ENCODE results near the gene YEATS2.
"Not testable (repeated sequence)": the region's sequence is repeated elsewhere in the genome, so short reads cannot be mapped to it uniquely, and the experiment has no call there.

The YEATS2 gene

GRCh38 chr3:183779896-183780465 is 82.4 kb downstream of the YEATS2 start:
- H3K36me3 ChIP-seq (ENCODE audit: insufficient read depth, low read length) = peaks cover 95% of the 10 kb centered on the region

GRCh38 chr3:183781246-183781645 is 83.6 kb downstream of the YEATS2 start:
- no peaks in the 10 kb centered on the region for H3K4me1 ChIP-seq (ENCODE audit: insufficient read depth, low read length)
- no peaks in the 10 kb centered on the region for H3K9me3 ChIP-seq (ENCODE audit: insufficient read depth, low read depth, low read length)
- WGBS = 97% methylated on average over 6 of the region's 6 CpGs
- H3K27ac ChIP-seq (ENCODE audit: low read depth, low read length) = no peak overlapping the region
- no peaks in the 10 kb centered on the region for H3K27me3 ChIP-seq (ENCODE audit: insufficient read depth, low read length)
- no peak overlapping the region for H3K4me3 ChIP-seq (ENCODE audit: low read length)
- no peak overlapping the region for H3K9ac ChIP-seq (ENCODE audit: low read depth, low read length)
- H3K36me3 ChIP-seq (ENCODE audit: insufficient read depth, low read length) = peaks cover 93% of the 10 kb centered on the region

More at GRCh38 chr3:183779896-183780465, 82.4 kb downstream of the YEATS2 start:
- H3K27me3 ChIP-seq (ENCODE audit: insufficient read depth, low read length) = no peaks in the 10 kb centered on the region
- 98% methylated on average over 14 of the region's 14 CpGs for WGBS
- H3K9me3 ChIP-seq (ENCODE audit: insufficient read depth, low read depth, low read length) = no peaks in the 10 kb centered on the region
- H3K4me1 ChIP-seq (ENCODE audit: insufficient read depth, low read length) = no peaks in the 10 kb centered on the region
- no peak overlapping the region for H3K27ac ChIP-seq (ENCODE audit: low read depth, low read length)
- no peak overlapping the region for H3K4me3 ChIP-seq (ENCODE audit: low read length)
- no peak overlapping the region for H3K9ac ChIP-seq (ENCODE audit: low read depth, low read length)

- H3K27me3 ChIP-seq (ENCODE audit: insufficient read depth, low read length) = no peaks in the 10 kb centered on the region
- no peaks in the 10 kb centered on the region for H3K9me3 ChIP-seq (ENCODE audit: insufficient read depth, low read depth, low read length)
- H3K4me3 ChIP-seq (ENCODE audit: low read length) = no peak overlapping the region
- H3K36me3 ChIP-seq (ENCODE audit: insufficient read depth, low read length) = peaks cover 93% of the 10 kb centered on the region
- no peak overlapping the region for H3K9ac ChIP-seq (ENCODE audit: low read depth, low read length)
- no peak overlapping the region for H3K27ac ChIP-seq (ENCODE audit: low read depth, low read length)
- WGBS = 99% methylated on average over 7 of the region's 7 CpGs
- H3K4me1 ChIP-seq (ENCODE audit: insufficient read depth, low read length) = no peaks in the 10 kb centered on the region
These were observed 85.1 kb downstream of the YEATS2 start for GRCh38 chr3:183782576-183783276.

DNA sequence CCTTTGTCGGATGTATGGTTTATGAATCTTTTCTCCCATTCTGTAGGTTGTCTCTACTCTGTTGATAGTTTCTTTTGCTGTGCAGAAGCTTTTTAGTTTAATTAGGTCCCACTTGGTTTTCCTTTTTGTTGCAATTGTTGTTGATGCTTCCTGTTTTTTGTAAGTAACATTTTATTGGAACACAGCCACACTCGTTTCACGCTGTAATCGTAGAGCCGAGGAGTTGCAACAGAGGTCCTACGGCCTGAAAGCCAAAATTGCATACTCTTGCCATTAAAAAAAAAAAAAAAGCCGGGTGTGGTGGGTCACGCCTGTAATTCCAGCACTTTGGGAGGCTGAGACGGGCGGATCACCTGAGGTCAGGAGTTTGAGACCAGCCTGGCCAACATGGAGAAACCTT is 86.9 kb downstream of the YEATS2 start:
- not testable (repeated sequence) for H3K27ac ChIP-seq (ENCODE audit: low read depth, low read length); H3K9me3 ChIP-seq (ENCODE audit: insufficient read depth, low read depth, low read length); H3K27me3 ChIP-seq (ENCODE audit: insufficient read depth, low read length); H3K4me3 ChIP-seq (ENCODE audit: low read length); H3K9ac ChIP-seq (ENCODE audit: low read depth, low read length); H3K4me1 ChIP-seq (ENCODE audit: insufficient read depth, low read length)
- 97% methylated on average over 10 of the region's 10 CpGs for WGBS
- H3K36me3 ChIP-seq (ENCODE audit: insufficient read depth, low read length) = peaks cover 90% of the 10 kb centered on the region

GRCh38 chr3:183789826-183790225 is 92.2 kb downstream of the YEATS2 start:
- Histone ChIP-seq H3K27me3 (ENCODE audit: insufficient read depth, low read length) (no peaks in the 10 kb centered on the region), H3K4me3 (ENCODE audit: low read length) (no peak overlapping the region), H3K27ac (ENCODE audit: low read depth, low read length) (no peak overlapping the region), H3K36me3 (ENCODE audit: insufficient read depth, low read length) (peaks cover 95% of the 10 kb centered on the region), H3K9me3 (ENCODE audit: insufficient read depth, low read depth, low read length) (no peaks in the 10 kb centered on the region), H3K9ac (ENCODE audit: low read depth, low read length) (no peak overlapping the region), H3K4me1 (ENCODE audit: insufficient read depth, low read length) (no peaks in the 10 kb centered on the region)
- WGBS = 96% methylated on average over 4 of the region's 4 CpGs

DNA sequence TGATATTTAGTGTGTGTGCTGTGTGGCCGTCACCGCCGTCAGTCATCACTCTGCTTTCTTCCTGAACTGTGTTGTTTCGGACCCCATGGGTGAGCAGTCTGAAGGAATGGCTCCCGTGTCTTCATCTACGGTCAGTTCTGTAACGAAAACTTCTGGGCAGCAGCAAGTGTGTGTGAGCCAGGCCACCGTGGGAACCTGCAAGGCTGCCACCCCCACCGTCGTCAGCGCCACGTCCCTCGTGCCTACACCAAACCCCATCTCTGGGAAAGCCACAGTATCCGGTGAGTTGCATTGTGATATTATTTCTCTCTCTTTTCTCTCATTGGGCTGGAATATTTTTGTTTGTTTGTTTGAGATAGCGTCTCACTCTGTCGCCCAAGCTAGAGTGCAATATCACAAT is 93.1 kb downstream of the YEATS2 start:
- Histone ChIP-seq H3K36me3 (ENCODE audit: insufficient read depth, low read length) (peaks cover 93% of the 10 kb centered on the region), H3K9ac (ENCODE audit: low read depth, low read length) (no peak overlapping the region), H3K4me1 (ENCODE audit: insufficient read depth, low read length) (no peaks in the 10 kb centered on the region), H3K9me3 (ENCODE audit: insufficient read depth, low read depth, low read length) (no peaks in the 10 kb centered on the region), H3K27ac (ENCODE audit: low read depth, low read length) (no peak overlapping the region), H3K4me3 (ENCODE audit: low read length) (no peak overlapping the region), H3K27me3 (ENCODE audit: insufficient read depth, low read length) (no peaks in the 10 kb centered on the region)
- WGBS = 97% methylated on average over 15 of the region's 16 CpGs

- Histone ChIP-seq H3K9me3 (ENCODE audit: insufficient read depth, low read depth, low read length) (no peaks in the 10 kb centered on the region), H3K27ac (ENCODE audit: low read depth, low read length) (no peak overlapping the region), H3K4me3 (ENCODE audit: low read length) (no peak overlapping the region), H3K4me1 (ENCODE audit: insufficient read depth, low read length) (no peaks in the 10 kb centered on the region), H3K27me3 (ENCODE audit: insufficient read depth, low read length) (no peaks in the 10 kb centered on the region), H3K9ac (ENCODE audit: low read depth, low read length) (no peak overlapping the region), H3K36me3 (ENCODE audit: insufficient read depth, low read length) (peaks cover 90% of the 10 kb centered on the region)
- 95% methylated on average over 5 of the region's 6 CpGs for WGBS
These were observed 95.4 kb downstream of the YEATS2 start for GRCh38 chr3:183792976-183793375.

- H3K36me3 ChIP-seq (ENCODE audit: insufficient read depth, low read length) = peaks cover 93% of the 10 kb centered on the region
These were observed 96.9 kb downstream of the YEATS2 start for GRCh38 chr3:183794452-183794851.

GRCh38 chr3:183796372-183796771 is 98.8 kb downstream of the YEATS2 start:
- WGBS = 96% methylated on average over 6 of the region's 6 CpGs
- H3K9me3 ChIP-seq (ENCODE audit: insufficient read depth, low read depth, low read length) = no peaks in the 10 kb centered on the region
- H3K9ac ChIP-seq (ENCODE audit: low read depth, low read length) = no peak overlapping the region
- H3K4me3 ChIP-seq (ENCODE audit: low read length) = no peak overlapping the region
- peaks cover 91% of the 10 kb centered on the region for H3K36me3 ChIP-seq (ENCODE audit: insufficient read depth, low read length)
- no peaks in the 10 kb centered on the region for H3K4me1 ChIP-seq (ENCODE audit: insufficient read depth, low read length)
- no peak overlapping the region for H3K27ac ChIP-seq (ENCODE audit: low read depth, low read length)
- no peaks in the 10 kb centered on the region for H3K27me3 ChIP-seq (ENCODE audit: insufficient read depth, low read length)

More at GRCh38 chr3:183794452-183794851, 96.9 kb downstream of the YEATS2 start:
- no peaks in the 10 kb centered on the region for H3K4me1 ChIP-seq (ENCODE audit: insufficient read depth, low read length)
- no peak overlapping the region for H3K4me3 ChIP-seq (ENCODE audit: low read length)
- H3K27ac ChIP-seq (ENCODE audit: low read depth, low read length) = no peak overlapping the region
- H3K9me3 ChIP-seq (ENCODE audit: insufficient read depth, low read depth, low read length) = no peaks in the 10 kb centered on the region
- no peak overlapping the region for H3K9ac ChIP-seq (ENCODE audit: low read depth, low read length)
- 96% methylated on average over 4 of the region's 4 CpGs for WGBS
- no peaks in the 10 kb centered on the region for H3K27me3 ChIP-seq (ENCODE audit: insufficient read depth, low read length)

GRCh38 chr3:183797996-183798395 is 100.4 kb downstream of the YEATS2 start:
- H3K4me1 ChIP-seq (ENCODE audit: insufficient read depth, low read length) = no peaks in the 10 kb centered on the region
- no peak overlapping the region for H3K9ac ChIP-seq (ENCODE audit: low read depth, low read length)
- no peak overlapping the region for H3K27ac ChIP-seq (ENCODE audit: low read depth, low read length)
- H3K27me3 ChIP-seq (ENCODE audit: insufficient read depth, low read length) = no peaks in the 10 kb centered on the region
- H3K36me3 ChIP-seq (ENCODE audit: insufficient read depth, low read length) = peaks cover 91% of the 10 kb centered on the region
- no peaks in the 10 kb centered on the region for H3K9me3 ChIP-seq (ENCODE audit: insufficient read depth, low read depth, low read length)
- no peak overlapping the region for H3K4me3 ChIP-seq (ENCODE audit: low read length)
- 94% methylated on average over 9 of the region's 9 CpGs for WGBS

- Histone ChIP-seq H3K9ac (ENCODE audit: low read depth, low read length) (no peak overlapping the region), H3K4me3 (ENCODE audit: low read length) (no peak overlapping the region), H3K27me3 (ENCODE audit: insufficient read depth, low read length) (no peaks in the 10 kb centered on the region), H3K4me1 (ENCODE audit: insufficient read depth, low read length) (no peaks in the 10 kb centered on the region), H3K27ac (ENCODE audit: low read depth, low read length) (no peak overlapping the region), H3K36me3 (ENCODE audit: insufficient read depth, low read length) (peaks cover 91% of the 10 kb centered on the region), H3K9me3 (ENCODE audit: insufficient read depth, low read depth, low read length) (no peaks in the 10 kb centered on the region)
- WGBS = 94% methylated on average over 5 of the region's 5 CpGs
These were observed 101.9 kb downstream of the YEATS2 start for GRCh38 chr3:183799461-183799860.

All from HUES64 (cell line).